Renal cortex interstitium (tissue), 11 donors: ENCODE data around the gene TATDN2. TPM values are rescaled to one million over a fixed set of nuclear protein-coding genes. Genes with fewer than 3 reads are reported as not detected.
A peak's percentile ranks its signal among the peaks of the same experiment; 100 is the strongest.
"Not testable (repeated sequence)": the region's sequence is repeated elsewhere in the genome, so short reads cannot be mapped to it uniquely, and the experiment has no call there.

Experiments used
- DNase-seq, 11 donors: peaks; one replicate each; pipeline ENCODE4 v3.0.0-alpha.2; 2013; ENCODE audit warnings: low read depth in 9 of 11, low spot score in 4 of 11; ENCODE audit errors: extremely low read depth in 1 of 11
- polyA plus RNA-seq, 3 donors: library from polyadenylated mRNA; unstranded; fragments of 120-200 nt; gene quantifications; one replicate each; pipeline ENCODE4 v1.2.1, GENCODE V29; 2013; ENCODE audit not compliant: insufficient read length in 3 of 3

The TATDN2 gene
- polyA plus RNA-seq, 3 donors = 32.2 to 35.8 (median 35.4) TPM

GRCh38 chr3:10284496-10284895 is 36.2 kb downstream of the TATDN2 start:
- DNase-seq = no peak

GRCh38 chr3:10285272-10286132 is 37.2 kb downstream of the TATDN2 start:
- no peak for DNase-seq

- no peak for DNase-seq
These were observed 37.9 kb downstream of the TATDN2 start for GRCh38 chr3:10286133-10286524.

- peak in 1 of 11 donors; percentile 64 for DNase-seq
These were observed 38.5 kb downstream of the TATDN2 start for GRCh38 chr3:10286596-10287295.

GRCh38 chr3:10287936-10288574 is 39.8 kb downstream of the TATDN2 start:
- DNase-seq = no peak

- no peak for DNase-seq
These were observed 40.3 kb downstream of the TATDN2 start for GRCh38 chr3:10288575-10288960.

GRCh38 chr3:10289077-10289476 is 40.8 kb downstream of the TATDN2 start:
- DNase-seq = no peak

GRCh38 chr3:10289787-10290355 is 41.6 kb downstream of the TATDN2 start:
- DNase-seq = no peak

GRCh38 chr3:10290481-10291176 is 42.4 kb downstream of the TATDN2 start:
- no peak for DNase-seq

GRCh38 chr3:10291641-10292040 is 43.4 kb downstream of the TATDN2 start:
- no peak for DNase-seq

- no peak for DNase-seq
These were observed 44.5 kb downstream of the TATDN2 start, which contains the start of gene GHRL for GRCh38 chr3:10292505-10293419. GHRL (minus strand) TSS chr3:10292947; CDS start chr3:10290180, 2,767 bp downstream.

- DNase-seq = no peak
These were observed 45.8 kb downstream of the TATDN2 start for GRCh38 chr3:10294030-10294586.

- not testable (repeated sequence) for DNase-seq
These were observed 49.8 kb downstream of the TATDN2 start for GRCh38 chr3:10298064-10298463.

GRCh38 chr3:10299175-10299574 is 50.9 kb downstream of the TATDN2 start:
- no peak for DNase-seq

- DNase-seq = no peak
These were observed 51.4 kb downstream of the TATDN2 start for GRCh38 chr3:10299679-10300078.

- no peak for DNase-seq
These were observed 51.8 kb downstream of the TATDN2 start for GRCh38 chr3:10300087-10300486.

GRCh38 chr3:10303105-10303504 is 54.8 kb downstream of the TATDN2 start:
- DNase-seq = no peak

- DNase-seq = no peak
These were observed 55.5 kb downstream of the TATDN2 start for GRCh38 chr3:10303785-10304184.
